ENCODE results near the gene HSP90AB1. TPM values are rescaled to one million over a fixed set of nuclear protein-coding genes. Genes with fewer than 3 reads are reported as not detected.
A peak's percentile ranks its signal among the peaks of the same experiment; 100 is the strongest.

The HSP90AB1 gene
- total and polyA plus RNA-seq, 2 experiments from 2014 or later = 665 to 876 TPM

GRCh38 chr6:44297063-44298038, 50.5 kb downstream of the HSP90AB1 start:
- Histone ChIP-seq H3K27me3 (peaks cover 35% of the 10 kb centered on the region), H3K27ac (no peak overlapping the region)

GRCh38 chr6:44298055-44298803, 51.3 kb downstream of the HSP90AB1 start:
- H3K36me3 ChIP-seq = peaks cover 2% of the 10 kb centered on the region
- H3K27me3 ChIP-seq = peaks cover 35% of the 10 kb centered on the region
- TF ChIP-seq CTCF (IDR thresholded peaks at IDR 0.05; ENCODE audit: low read depth, low read length) = no peak
- no peak overlapping the region for H3K27ac ChIP-seq
- H3K4me3 ChIP-seq = peak overlapping the region; percentile 73
- no peaks in the 10 kb centered on the region for H3K4me1 ChIP-seq (ENCODE audit: low read depth)
- no peak for DNase-seq (ENCODE audit: low read depth in 1 of 2, low spot score in 1 of 2)
- no peaks in the 10 kb centered on the region for H3K9me3 ChIP-seq (ENCODE audit: low read depth)

More at GRCh38 chr6:44297063-44298038, 50.5 kb downstream of the HSP90AB1 start:
- H3K9me3 ChIP-seq (ENCODE audit: low read depth) = no peaks in the 10 kb centered on the region
- H3K36me3 ChIP-seq = peaks cover under 1% of the 10 kb centered on the region
- no peak for TF ChIP-seq CTCF (IDR thresholded peaks at IDR 0.05; ENCODE audit: low read depth, low read length)
- no peaks in the 10 kb centered on the region for H3K4me1 ChIP-seq (ENCODE audit: low read depth)
- peak overlapping the region; percentile 73 for H3K4me3 ChIP-seq
- DNase-seq (ENCODE audit: low read depth in 1 of 2, low spot score in 1 of 2) = peak; percentile 49 to 84

GRCh38 chr6:44298864-44299263, 52.0 kb downstream of the HSP90AB1 start:
- Histone ChIP-seq H3K27me3 (peaks cover 35% of the 10 kb centered on the region), H3K4me3 (no peak overlapping the region), H3K9me3 (ENCODE audit: low read depth) (no peaks in the 10 kb centered on the region), H3K27ac (no peak overlapping the region), H3K4me1 (ENCODE audit: low read depth) (no peaks in the 10 kb centered on the region), H3K36me3 (peaks cover 2% of the 10 kb centered on the region)
- TF ChIP-seq CTCF (IDR thresholded peaks at IDR 0.05; ENCODE audit: low read depth, low read length) = no peak
- DNase-seq (ENCODE audit: low read depth in 1 of 2, low spot score in 1 of 2) = no peak

GRCh38 chr6:44300292-44300823, 53.5 kb downstream of the HSP90AB1 start:
- Histone ChIP-seq H3K4me3 (no peak overlapping the region), H3K9me3 (ENCODE audit: low read depth) (no peaks in the 10 kb centered on the region), H3K27me3 (peaks cover 28% of the 10 kb centered on the region), H3K27ac (no peak overlapping the region), H3K4me1 (ENCODE audit: low read depth) (no peaks in the 10 kb centered on the region), H3K36me3 (peaks cover 2% of the 10 kb centered on the region)
- no peak for DNase-seq (ENCODE audit: low read depth in 1 of 2, low spot score in 1 of 2)
- no peak for TF ChIP-seq CTCF (IDR thresholded peaks at IDR 0.05; ENCODE audit: low read depth, low read length)

- TF ChIP-seq CTCF (IDR thresholded peaks at IDR 0.05; ENCODE audit: low read depth, low read length) = no peak
- peaks cover 2% of the 10 kb centered on the region for H3K36me3 ChIP-seq
Measured at GRCh38 chr6:44301106-44301505, 54.2 kb downstream of the HSP90AB1 start.

More at GRCh38 chr6:44301106-44301505, 54.2 kb downstream of the HSP90AB1 start:
- peaks cover 21% of the 10 kb centered on the region for H3K27me3 ChIP-seq
- H3K9me3 ChIP-seq (ENCODE audit: low read depth) = no peaks in the 10 kb centered on the region
- no peaks in the 10 kb centered on the region for H3K4me1 ChIP-seq (ENCODE audit: low read depth)
- DNase-seq (ENCODE audit: low read depth in 1 of 2, low spot score in 1 of 2) = no peak
- no peak overlapping the region for H3K4me3 ChIP-seq
- no peak overlapping the region for H3K27ac ChIP-seq

Measured in cardiac muscle cell (in vitro differentiated cells and primary cell).